PFSK-1 (cell line): Measurements from ENCODE around the gene STAC2.

Experiments used
- FOXP2 ChIP-seq: optimal IDR thresholded peaks from 2 replicates; pipeline ENCODE3; 2011; ENCODE audit warnings: borderline replicate concordance, control low read depth, inconsistent platforms; ENCODE audit not compliant: insufficient read depth; ENCODE audit errors: extremely low read length, extremely low read depth
- POLR2AphosphoS5 ChIP-seq: IDR thresholded peaks from 2 replicates; pipeline ENCODE4 v1.6.1; 2012; ENCODE audit warnings: low read depth, mild to moderate bottlenecking, control low read depth, low read length, moderate library complexity
- SIN3A ChIP-seq: IDR thresholded peaks from 2 replicates; pipeline ENCODE4 v1.6.1; 2012; ENCODE audit warnings: mild to moderate bottlenecking, low read length, moderate library complexity, borderline replicate concordance; ENCODE audit not compliant: insufficient read depth
- TAF1 ChIP-seq: IDR thresholded peaks from 2 replicates; pipeline ENCODE4 v1.6.1; 2012; ENCODE audit warnings: low read length, control low read depth, borderline replicate concordance; ENCODE audit not compliant: insufficient read depth
- TF ChIP-seq, protein P1 (sequence below), 2 experiments: IDR thresholded peaks; 2 replicates each; pipeline versions ENCODE4 v1.6.1 to v1.8.0; 2011 to 2012; ENCODE audit warnings: low read depth in 2 of 2, low read length in 2 of 2, control low read depth in 1 of 2, inconsistent platforms in 1 of 2, mild to moderate bottlenecking in 1 of 2, moderate library complexity in 1 of 2; ENCODE audit not compliant: insufficient read depth in 1 of 2

STAC2 gene

GRCh38 chr17:39199820-39200069, 26.0 kb downstream of the STAC2 start:
- TF ChIP-seq POLR2AphosphoS5, result peak; percentile 30; the same call in 1 of the 2 replicates
- TF ChIP-seq, protein P1, sequence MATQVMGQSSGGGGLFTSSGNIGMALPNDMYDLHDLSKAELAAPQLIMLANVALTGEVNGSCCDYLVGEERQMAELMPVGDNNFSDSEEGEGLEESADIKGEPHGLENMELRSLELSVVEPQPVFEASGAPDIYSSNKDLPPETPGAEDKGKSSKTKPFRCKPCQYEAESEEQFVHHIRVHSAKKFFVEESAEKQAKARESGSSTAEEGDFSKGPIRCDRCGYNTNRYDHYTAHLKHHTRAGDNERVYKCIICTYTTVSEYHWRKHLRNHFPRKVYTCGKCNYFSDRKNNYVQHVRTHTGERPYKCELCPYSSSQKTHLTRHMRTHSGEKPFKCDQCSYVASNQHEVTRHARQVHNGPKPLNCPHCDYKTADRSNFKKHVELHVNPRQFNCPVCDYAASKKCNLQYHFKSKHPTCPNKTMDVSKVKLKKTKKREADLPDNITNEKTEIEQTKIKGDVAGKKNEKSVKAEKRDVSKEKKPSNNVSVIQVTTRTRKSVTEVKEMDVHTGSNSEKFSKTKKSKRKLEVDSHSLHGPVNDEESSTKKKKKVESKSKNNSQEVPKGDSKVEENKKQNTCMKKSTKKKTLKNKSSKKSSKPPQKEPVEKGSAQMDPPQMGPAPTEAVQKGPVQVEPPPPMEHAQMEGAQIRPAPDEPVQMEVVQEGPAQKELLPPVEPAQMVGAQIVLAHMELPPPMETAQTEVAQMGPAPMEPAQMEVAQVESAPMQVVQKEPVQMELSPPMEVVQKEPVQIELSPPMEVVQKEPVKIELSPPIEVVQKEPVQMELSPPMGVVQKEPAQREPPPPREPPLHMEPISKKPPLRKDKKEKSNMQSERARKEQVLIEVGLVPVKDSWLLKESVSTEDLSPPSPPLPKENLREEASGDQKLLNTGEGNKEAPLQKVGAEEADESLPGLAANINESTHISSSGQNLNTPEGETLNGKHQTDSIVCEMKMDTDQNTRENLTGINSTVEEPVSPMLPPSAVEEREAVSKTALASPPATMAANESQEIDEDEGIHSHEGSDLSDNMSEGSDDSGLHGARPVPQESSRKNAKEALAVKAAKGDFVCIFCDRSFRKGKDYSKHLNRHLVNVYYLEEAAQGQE (IDR thresholded peaks at IDR 0.05; ENCODE audit: insufficient read depth in 1 of 2, low read depth in 2 of 2, low read length in 2 of 2), result no peak

DNA sequence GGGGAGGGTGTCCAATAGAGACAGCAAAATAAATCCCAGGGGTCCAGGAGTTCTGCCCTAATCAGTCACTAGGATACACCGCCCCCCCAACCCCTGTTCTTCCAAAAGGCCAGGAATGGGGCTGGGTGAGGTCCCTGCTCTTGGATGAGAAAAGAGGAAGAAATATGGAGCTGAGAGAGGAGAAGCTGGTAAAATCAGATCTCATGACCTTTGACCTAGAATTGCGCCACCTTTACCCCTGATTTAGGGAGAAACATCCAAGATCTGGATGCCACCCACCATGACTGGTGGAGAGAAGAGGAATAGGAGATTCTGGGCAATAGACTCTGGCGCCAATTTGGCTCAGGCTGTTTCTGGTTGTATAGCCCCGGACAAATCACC, 27.6 kb downstream of the STAC2 start:
- TF ChIP-seq FOXP2, result no peak
- TF ChIP-seq SIN3A, result no peak
- TF ChIP-seq, protein P1 (IDR thresholded peaks at IDR 0.05; ENCODE audit: insufficient read depth in 1 of 2, low read depth in 2 of 2, low read length in 2 of 2), result no peak
- no peak for TF ChIP-seq POLR2AphosphoS5
- TF ChIP-seq TAF1, result no peak

GRCh38 chr17:39197380-39198185, 28.2 kb downstream of the STAC2 start, which contains the start of gene CACNB1:
Gene CACNB1, minus strand, starts transcription at chr17:39197669. Its CDS starts 174 bp downstream, at chr17:39197495.
- TF ChIP-seq FOXP2 (peak; percentile 58), TAF1 (peak; percentile 91), SIN3A (peak; percentile 71; the same call in 1 of the 2 replicates), POLR2AphosphoS5 (peak; percentile 85)
- TF ChIP-seq, protein P1 (IDR thresholded peaks at IDR 0.05; ENCODE audit: insufficient read depth in 1 of 2, low read depth in 2 of 2, low read length in 2 of 2), result no peak

DNA sequence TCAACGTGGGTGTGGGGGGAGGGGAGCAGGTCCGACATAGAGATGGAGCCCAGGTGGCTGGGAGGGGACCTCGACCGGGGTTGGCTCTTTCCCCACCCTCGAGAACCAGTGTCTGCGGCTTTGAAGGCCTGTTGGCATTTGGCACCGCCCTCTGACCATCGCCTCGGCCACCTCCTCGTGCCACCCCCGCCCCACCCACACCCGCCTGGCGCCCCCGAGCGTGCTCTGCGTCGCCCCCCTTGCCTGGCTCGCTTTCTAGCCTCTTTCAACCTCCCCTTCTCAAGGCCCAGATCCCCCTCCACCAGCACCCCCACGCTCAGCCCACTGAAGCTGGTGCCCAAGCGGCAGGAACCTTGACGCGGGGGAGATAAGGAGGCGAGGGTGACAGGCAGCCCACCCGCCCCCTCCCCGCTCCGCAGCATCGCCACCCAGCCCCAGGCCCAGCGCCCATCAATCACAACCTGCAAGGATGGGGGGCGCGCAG, 28.9 kb downstream of the STAC2 start:
- no peak for TF ChIP-seq FOXP2
- TF ChIP-seq POLR2AphosphoS5, result no peak
- no peak for TF ChIP-seq TAF1

GRCh38 chr17:39196241-39196807, 29.4 kb downstream of the STAC2 start:
- TF ChIP-seq TAF1, result no peak
- TF ChIP-seq SIN3A, result no peak
- TF ChIP-seq, protein P1 (IDR thresholded peaks at IDR 0.05; ENCODE audit: insufficient read depth in 1 of 2, low read depth in 2 of 2, low read length in 2 of 2), result no peak
- TF ChIP-seq POLR2AphosphoS5, result no peak
- no peak for TF ChIP-seq FOXP2
